ENCODE results near the gene TTN.

GRCh38 chr2:178635897-178636296 is 171.3 kb downstream of the TTN start:
- TF ChIP-seq CTCF (IDR thresholded peaks at IDR 0.05) = no peak
- no peak for TF ChIP-seq POLR2A (IDR thresholded peaks at IDR 0.05)
